GM18508 (cell line): Measurements from ENCODE around the gene SP9.

Source experiments
- ATAC-seq: cut with Tn5 transposase; IDR thresholded peaks from one replicate; pipeline ENCODE4 v1.9.1; 2021; ENCODE audit warnings: moderate number of reproducible peaks; ENCODE audit not compliant: insufficient read depth, unreplicated experiment

SP9 gene

DNA sequence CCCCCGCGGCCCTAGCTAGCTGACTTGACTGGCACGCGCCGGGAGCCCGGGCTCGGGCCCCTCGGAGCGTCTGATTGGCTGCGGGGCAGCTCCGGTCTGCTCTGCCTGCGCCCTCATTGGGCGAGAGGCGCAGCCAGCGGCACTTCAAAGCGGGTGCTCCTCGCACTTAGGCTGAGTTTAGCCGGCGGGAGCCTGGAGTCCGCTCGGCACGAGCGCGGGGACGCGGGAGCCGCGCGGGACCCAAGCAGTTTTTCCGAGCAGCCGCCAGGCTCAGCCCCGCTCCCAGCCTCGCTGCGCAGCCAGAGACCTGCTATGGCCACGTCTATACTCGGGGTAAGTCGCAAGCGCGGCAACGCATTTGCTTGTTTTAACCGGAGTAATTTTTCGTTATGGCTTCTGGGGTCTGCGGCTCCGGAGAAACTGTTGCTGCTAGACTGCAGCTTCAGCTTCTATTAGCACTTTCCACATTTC is at the start of gene SP9:
Gene SP9 (plus strand): TSS at position 174 of the 471 bp plus-strand sequence. CDS start 139 bp downstream, at position 313.
- ATAC-seq, result no peak

DNA sequence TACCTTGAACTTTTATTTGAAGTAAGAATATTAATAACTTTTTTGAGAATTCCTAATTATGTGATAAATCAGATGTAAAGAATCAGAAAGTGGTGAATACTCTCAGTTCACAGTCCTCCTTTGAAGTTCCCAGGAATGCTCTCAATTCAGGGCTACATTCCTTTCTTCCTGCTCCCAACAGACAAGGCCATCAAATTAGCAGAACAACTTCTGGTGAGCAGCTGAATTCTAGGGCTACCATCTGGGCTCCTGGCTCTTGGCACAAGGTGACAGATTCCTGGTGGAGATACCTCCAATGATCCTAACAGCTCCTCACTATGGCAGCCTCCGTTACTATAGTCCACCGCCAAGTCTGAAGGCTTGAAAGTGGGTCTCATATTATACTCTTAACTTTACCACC is 48.6 kb upstream of the SP9 start:
- ATAC-seq, result no peak

DNA sequence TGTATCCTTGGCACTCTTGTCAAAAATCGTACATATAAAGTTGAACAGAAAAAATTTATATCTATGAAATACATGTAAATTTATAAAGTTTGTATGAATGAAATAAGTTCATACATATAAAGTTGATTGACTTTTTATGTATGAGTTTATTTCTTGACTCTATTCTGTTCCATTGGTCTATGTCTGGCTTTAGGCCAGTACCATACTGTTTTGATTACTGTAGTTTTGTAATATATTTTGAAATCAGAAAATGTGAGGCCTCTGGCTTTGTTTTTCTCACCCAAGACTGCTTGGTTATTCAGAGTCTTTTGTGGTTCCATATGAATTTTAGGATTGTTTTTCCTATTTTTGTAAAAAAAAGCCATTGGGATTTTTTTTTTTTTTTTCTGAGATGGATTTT is 41.8 kb upstream of the SP9 start:
- no peak for ATAC-seq

DNA sequence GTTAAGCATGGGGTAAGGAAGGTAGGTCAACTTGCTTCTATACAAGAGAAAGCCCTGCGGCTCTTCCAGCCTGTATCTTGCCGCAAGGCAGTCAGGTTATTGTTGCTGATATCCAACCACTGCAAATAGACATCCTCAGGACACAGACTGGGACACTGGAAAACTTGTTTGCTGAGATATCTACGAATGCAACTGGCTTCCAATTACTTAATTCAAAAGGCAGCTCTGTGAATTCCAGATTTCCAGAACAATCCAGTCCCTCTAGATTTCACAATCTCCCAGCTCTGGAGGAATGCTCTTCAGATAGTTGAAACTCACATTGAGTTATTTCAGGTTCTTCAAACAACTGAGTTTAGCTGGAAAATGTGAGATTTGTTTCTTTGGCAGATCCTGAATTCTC is 34.6 kb upstream of the SP9 start:
- no peak for ATAC-seq

DNA sequence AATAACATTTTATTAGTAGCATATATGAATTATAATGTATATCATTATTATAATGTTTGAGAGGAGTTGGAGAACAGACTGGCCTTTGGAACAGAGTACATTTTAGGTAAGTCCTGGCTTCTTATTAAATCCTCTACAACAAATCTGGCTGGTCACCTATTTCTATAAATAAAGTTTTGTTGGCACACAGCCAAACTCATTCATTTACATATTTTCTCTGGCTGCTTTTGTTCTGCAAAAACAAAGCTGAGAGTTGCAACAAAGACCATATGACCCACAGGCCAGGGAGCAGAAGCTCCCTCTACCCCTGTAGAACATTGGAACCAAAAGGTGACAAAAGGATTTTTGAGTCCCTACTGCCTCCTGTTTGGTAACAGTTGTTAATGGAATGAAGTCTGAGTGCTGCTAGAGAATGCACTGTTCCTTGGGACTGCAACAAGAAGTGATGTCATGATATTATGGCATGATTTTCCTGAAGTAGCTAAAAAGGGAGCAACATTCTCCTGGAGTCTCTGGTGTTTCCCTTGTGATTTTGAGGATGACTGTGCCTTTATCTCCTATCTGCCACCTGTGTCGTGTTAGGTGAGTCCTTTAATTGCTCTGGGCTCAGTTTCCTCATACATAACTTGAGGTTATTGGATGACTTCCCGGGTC is 22.0 kb upstream of the SP9 start:
- ATAC-seq, result no peak

DNA sequence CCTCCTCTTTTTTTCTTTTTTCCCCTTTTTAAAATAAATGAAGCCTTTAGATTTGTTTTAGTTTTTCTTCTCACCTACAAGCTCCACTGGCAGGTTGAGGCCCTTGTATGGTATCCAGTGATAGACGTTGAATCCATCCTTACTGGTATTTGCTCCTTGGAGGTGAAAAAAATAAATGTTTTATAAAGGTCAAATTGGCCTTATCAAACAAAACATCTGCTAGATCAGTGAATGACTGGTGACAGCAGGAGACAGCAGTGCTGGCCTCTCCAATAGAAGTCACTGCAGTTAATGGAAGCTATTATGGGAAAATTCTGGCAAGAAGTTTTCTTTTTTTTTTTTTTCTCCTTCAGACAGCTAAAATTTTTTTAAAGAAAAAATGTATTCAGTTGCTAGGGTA is 12.6 kb upstream of the SP9 start:
- no peak for ATAC-seq

DNA sequence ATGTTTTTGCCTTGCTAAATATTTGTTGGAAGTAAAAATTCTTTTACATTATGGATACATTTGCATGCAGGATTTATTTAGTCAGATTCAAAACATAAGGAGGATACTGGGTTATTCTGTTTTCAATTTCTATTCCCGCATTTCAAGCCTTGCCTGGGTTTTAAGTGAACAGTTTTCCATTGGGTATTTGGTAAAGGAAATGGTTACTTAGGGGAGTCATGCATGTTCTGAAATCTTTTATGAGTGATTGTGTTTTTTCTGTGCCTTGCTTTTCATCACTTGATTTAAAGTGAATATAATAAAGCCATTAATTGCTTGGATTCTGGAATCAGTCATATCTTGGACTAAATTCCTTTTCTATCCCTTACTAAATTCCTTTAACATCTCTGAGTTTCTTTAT is 12.0 kb upstream of the SP9 start:
- no peak for ATAC-seq

DNA sequence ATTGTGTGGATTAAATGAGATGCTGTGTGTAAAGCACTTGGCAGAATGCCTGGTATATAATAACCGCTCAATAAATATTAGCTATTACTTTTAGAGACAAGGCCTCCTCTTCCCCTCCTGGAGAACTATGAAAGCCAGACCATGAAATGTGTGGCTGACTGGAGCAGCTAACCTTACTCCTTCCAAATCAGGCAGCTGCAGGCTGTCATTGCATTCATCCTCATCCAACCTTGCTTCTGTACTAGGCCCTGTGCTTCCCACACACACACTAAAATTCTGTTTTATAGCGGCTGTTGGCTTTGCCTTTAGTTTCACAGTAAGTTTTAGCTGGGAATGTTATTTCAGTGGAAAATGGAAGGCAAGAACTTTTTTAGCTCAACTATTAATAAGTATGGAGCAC is 10.2 kb upstream of the SP9 start:
- ATAC-seq, result no peak

DNA sequence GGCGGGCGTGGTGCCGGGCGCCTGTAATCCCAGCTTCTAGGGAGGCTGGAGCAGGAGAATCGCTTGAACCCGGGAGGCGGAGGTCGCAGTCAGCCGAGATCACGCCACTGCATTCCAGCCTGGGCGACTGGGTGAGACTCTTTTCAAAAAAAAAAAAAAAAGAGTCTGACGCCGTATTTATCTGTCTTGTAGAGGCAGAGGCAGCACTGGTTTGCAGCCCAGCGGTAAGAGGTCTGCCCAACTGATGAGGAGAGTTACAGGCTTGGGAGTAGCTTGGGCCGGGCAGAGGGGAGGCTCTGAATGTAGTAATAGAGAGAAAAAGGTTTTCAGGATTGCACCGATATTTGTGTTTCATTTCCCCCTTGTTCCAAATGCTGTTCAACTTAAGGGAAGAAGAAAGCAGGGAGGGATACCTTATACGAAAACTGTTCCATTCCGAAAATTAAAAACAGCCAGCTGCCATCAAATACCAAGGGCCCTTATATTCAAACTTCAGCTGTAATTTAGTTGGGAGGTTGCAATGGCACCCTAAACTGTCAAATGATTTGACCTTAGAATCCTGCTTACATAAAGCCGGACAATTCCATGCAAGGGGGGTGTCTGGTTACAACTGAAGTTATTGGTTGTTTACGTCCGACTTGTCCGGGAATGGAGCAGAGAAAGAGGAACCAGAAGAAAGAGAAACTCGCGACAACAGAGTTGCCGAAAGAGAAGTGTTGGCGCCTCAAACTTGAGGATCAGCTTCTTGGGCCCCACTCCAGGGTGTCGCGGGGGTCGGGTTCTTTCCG is 9.2 kb upstream of the SP9 start:
- ATAC-seq, result no peak

DNA sequence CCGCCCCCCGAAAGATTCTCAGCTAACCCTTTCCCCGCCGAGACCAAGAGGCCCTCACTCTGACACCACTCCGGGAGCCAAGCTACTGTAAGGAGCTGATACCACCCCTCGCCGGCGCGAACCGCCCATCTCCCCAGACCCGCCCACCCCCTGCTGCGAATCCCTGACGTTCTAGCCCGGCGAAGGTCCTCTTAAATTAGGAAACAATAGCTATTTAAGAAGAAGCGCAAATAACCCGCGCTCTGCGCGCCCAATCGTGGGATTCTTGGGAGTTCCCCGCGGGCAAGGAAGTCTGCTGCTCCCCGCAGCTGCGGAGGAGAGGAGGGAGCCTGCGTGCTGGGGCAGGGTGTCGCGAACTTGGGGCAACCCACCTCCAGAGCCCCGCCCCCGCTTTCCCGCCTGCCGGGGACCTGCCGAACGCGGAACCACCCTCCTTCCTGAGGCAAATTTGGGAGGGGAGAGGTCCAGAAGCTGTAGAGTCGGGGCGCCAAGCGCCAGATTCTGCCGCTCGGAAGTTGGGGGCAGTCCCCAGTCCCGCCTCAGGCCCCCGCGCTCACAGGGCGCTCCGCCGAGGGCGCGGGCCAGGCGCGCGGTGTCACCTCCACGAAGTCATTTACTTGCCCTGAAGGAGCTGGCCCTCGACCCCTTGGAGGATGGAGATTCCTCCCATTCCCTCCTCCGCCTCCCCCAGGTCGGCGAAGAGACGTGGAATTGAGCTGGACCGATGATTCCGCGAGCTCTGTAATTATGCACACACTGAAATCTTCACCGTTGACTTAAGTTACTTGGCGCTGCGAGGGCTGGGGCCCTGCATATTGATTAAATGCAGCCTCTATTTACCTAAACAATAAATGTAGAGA is 8.4 kb upstream of the SP9 start:
- ATAC-seq, result no peak

DNA sequence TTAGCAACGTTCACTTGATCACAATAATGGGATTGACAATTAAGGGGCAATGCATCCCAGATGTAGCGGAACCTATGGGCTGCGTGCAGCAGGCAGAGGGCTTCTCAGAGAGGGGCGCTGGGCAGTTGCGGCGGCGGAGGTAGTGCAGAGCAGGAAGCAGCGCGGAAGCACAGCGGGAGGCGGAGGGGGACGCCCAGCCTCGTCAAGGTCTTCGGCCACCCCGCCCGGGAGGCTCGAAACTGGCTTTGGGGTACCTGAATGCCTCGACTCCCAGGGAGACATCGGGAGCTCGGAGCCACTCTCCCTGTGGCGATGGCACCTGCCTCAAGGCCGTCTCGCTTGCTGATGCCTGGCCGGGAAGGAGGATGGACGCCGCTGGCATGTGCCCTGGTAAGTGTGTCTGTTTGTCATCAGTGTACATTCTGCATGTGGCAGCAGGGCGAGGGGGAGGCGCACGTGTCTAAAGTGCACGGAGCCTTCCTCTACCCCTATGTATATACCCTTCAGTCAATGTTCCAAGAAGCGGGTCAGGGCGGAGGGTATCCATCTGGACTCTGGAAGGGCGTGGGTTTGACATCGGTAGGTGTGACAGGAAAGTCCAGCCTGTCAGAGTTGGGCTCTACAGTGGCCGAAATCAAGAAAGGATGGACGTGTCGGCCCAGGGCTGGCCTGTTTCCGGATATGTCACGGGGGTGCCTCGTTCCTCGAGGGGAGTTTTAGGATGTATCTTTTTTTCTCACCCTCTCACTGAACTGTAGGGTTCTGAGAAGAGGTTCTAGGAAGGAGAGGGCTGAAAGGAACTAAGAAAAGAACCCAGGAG is 7.5 kb upstream of the SP9 start:
- no peak for ATAC-seq

DNA sequence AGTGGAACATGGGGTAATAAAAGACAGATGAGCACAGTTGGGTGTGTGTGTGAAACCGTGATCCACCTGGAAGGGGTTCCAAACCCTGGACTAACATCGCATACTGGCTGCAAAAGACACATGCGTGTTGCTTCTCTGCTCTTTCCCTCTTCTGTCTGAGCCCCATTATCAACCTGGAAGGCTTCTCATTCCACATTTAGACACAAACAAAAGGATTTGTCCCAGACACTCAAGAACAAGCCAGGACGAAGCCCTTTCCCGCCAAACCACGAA is 7.0 kb upstream of the SP9 start:
- no peak for ATAC-seq

DNA sequence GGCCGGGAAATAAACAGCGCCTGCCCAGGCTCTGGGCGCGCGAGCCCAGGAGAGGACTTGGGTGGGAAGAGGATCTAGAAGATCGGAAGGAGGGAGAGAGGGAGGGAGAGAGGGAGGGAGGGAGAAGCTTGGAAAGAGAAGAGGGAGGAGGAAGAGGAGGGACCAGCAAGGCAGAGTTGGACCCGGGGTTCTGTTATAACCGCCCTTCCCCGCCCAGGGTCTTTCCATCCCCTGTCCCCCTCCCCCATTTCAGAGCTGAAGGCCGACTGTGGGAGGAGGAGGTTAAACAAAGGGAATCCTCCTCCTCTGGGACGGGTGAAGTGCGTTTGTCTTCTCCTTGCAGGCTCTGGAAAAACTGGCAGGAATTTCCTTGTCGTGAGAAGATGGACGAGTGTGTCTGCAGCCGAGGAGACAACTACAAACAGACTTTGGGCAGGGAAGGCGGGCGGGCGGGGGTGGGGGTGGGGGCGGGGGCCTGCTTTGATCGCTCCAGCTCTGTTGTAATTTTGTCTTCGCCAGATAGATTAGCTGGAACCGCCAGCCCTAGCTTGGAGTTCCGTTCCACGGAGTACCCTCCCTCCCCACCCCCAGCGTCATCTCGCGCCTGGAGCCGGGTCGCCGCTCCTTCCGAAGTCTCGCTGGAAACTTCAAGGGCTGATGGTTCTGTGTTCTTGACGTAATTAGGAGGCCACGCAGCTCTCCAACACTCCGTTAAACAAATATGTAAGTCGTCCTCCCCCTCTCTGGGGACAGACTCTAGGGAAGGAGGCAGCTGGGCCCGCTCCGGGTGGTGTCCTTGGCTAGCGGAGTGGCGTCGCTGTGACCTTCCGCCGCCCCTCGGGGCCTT is 6.4 kb upstream of the SP9 start:
- ATAC-seq, result no peak

DNA sequence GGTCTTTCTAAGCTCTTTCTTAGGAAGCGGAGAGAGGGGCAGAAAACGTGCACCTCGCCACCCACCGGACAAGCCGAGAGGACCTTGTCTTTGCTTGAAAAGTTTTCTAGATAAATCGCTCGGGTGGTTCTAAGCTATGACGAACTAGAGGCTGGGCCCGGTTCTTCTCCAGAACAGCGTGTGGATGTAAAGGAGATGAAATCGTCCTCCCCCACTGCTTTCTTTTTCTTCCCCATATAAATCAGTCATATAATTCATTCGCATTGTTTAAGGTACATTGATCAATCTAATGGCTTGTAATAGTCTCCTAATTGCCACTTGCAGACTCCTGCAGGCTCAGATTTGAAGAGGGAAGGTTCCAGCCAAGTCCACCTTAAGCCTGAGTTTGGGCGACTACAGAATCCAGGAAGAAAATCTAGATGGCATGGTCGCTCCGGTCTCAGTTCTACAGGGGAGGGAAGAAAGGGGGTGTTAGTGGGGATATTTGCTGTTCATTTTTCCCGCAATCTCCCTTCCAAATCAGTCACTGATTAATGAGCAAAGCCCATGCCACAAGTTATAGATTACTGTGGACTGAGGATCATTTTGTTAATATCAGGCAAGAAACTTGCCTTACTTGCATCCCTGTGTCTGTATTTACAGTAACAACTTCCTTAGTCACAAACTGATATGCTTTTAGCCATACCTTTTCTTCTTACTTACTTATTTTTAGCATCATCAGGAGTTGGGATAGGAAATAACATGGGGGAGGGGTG is 5.6 kb upstream of the SP9 start:
- no peak for ATAC-seq

DNA sequence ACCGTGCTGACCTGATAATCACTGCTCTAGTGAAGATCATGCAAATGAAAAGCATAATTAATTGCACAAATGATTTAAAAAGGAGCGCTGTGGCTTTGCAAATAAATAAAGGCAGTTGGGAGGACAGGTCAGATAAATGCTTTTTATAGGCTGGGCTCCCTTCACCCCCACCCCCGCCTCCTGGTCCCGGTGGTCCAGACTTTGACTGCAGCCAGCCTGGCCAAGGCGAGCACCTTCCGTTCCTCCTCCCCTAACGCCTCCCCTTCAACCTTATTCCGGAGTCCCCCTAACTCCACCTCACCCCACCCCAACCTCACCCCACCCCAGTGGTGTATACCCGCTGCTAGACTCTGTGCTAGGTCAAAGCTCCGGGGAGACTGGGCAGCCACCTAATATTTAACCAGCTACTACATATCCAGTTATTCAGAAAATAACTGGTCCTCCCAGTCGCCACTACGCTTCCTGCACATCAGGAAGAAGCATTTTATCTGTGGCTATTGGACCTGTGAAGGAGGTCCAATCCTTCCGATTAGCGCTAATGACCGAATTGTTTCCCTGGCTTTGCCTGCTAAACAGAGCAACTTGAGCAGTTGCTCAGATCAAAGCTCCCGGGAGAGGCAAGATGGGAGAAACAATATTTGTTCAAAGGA is 3.7 kb upstream of the SP9 start:
- ATAC-seq, result no peak

DNA sequence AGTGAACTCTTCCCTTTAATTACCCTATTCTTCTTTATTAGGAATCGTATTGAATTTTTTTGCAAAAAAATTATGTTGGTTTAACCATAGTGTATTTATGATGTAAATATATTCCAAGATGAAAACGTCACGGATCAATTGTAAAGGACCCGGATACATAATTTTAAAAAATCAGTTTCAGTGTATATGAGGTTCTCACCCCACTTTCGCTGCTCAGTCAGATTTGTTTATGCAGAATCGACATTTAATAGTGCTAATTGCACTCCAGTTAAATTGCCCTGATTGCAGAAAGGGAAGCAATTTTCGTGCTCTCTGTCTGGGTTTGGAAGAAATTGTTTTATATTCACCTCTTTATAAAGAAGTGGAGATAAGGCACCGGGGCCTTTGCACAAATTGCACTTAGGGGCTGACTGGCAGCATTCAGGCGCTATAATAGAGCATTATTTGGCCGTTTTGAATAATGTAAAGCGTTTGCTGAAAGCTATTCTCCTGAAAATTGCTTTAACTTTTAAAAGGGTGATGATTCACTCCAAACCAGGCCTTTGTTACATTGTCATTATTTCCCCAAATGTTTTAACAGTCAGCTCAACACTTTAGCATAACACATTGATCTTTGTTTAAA is 3.0 kb upstream of the SP9 start:
- ATAC-seq, result no peak

DNA sequence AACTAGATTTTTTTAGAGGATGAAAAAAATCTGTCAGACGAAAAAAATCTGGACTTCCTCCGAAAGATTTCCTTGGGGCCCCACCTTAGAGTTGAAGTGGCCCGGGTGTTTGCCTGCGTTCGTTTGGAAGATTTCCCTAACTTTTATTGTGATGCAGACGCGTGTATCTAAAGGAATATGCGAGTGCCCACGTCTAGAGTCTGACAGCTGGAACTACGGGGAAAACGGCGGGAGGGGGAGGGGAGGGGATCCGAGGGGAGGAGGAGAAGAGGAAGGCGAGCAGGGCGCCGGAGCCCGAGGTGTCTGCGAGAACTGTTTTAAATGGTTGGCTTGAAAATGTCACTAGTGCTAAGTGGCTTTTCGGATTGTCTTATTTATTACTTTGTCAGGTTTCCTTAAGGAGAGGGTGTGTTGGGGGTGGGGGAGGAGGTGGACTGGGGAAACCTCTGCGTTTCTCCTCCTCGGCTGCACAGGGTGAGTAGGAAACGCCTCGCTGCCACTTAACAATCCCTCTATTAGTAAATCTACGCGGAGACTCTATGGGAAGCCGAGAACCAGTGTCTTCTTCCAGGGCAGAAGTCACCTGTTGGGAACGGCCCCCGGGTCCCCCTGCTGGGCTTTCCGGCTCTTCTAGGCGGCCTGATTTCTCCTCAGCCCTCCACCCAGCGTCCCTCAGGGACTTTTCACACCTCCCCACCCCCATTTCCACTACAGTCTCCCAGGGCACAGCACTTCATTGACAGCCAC is 2.4 kb upstream of the SP9 start:
- ATAC-seq, result no peak
